Spleen (tissue), 11 donors: ENCODE measurements around the gene CD68. TPM values are rescaled to one million over a fixed set of nuclear protein-coding genes. Genes with fewer than 3 reads are reported as not detected.

Experiments used
- DNase-seq: peaks from one replicate; pipeline ENCODE4 v3.0.0-alpha.2; 2020
- H3K27ac ChIP-seq, 8 donors: fragments of 200-600 bp; sonication (generic) in 7 of 8; 1 replicate in 4 of 8; 2 replicates in 4 of 8; pipeline versions ENCODE4 v1.5.0 to v1.8.0; 2016 to 2021; ENCODE audit warnings: inconsistent platforms in 4 of 8, mild to moderate bottlenecking in 4 of 8, moderate library complexity in 1 of 8
- H3K27me3 ChIP-seq, 7 donors: fragments of 200-600 bp; sonication (generic) in 6 of 7; replicated peaks in 1 of 7; 1 replicate in 4 of 7; 2 replicates in 3 of 7; pipeline versions ENCODE4 v1.5.0 to v1.8.0; 2016 to 2021; ENCODE audit warnings: inconsistent platforms in 3 of 7, mild to moderate bottlenecking in 1 of 7
- H3K36me3 ChIP-seq, 6 donors: fragments of 200-600 bp; sonication (generic) in 5 of 6; 1 replicate in 4 of 6; 2 replicates in 2 of 6; pipeline versions ENCODE4 v1.5.0 to v1.8.0; 2016 to 2021; ENCODE audit warnings: inconsistent platforms in 2 of 6
- H3K4me1 ChIP-seq, 6 donors: fragments of 200-600 bp; sonication (generic) in 5 of 6; 1 replicate in 3 of 6; 2 replicates in 3 of 6; pipeline versions ENCODE4 v1.5.0 to v1.8.0; 2016 to 2021; ENCODE audit warnings: inconsistent platforms in 3 of 6
- H3K4me3 ChIP-seq, 8 donors: fragments of 200-600 bp; sonication (generic) in 7 of 8; 1 replicate in 4 of 8; 2 replicates in 4 of 8; pipeline versions ENCODE4 v1.5.0 to v1.8.0; 2016 to 2021; ENCODE audit warnings: inconsistent platforms in 4 of 8, mild to moderate bottlenecking in 4 of 8, moderate library complexity in 2 of 8
- H3K9me3 ChIP-seq, 8 donors: fragments of 200-600 bp; sonication (generic) in 7 of 8; 1 replicate in 4 of 8; 2 replicates in 4 of 8; pipeline versions ENCODE4 v1.5.0 to v1.8.0; 2016 to 2021; ENCODE audit warnings: inconsistent platforms in 4 of 8
- CTCF ChIP-seq, 11 experiments: fragments of 200-600 bp in 7 of 11; fragments of 450-650 bp in 4 of 11; sonication (generic) in 4 of 11; IDR thresholded peaks in 8 of 11; conservative IDR thresholded peaks in 3 of 11; 1 replicate in 7 of 11; 2 replicates in 4 of 11; pipeline versions ENCODE4 v1.4.0 to v1.8.0; 2016 to 2021; ENCODE audit warnings: antibody characterized with exemption in 11 of 11, inconsistent platforms in 4 of 11, mild to moderate bottlenecking in 1 of 11
- POLR2A ChIP-seq, 3 donors: fragments of 450-650 bp; IDR thresholded peaks; one replicate each; pipeline ENCODE4 v1.5.1; 2017; ENCODE audit warnings: antibody characterized with exemption in 3 of 3, mild to moderate bottlenecking in 1 of 3
- POLR2AphosphoS5 ChIP-seq, 3 donors: sonication (generic); formaldehyde crosslinking; IDR thresholded peaks; one replicate each; pipeline ENCODE4 v1.5.1; 2017; ENCODE audit warnings: antibody characterized with exemption in 3 of 3
- WGBS, 5 donors: extraction: QIAGEN DNeasy Blood & Tissue Kit in 3 of 5; methylation state at CpG; one replicate each; pipeline versions ENCODE4 v1.1.5 to v1.1.7; 2013 to 2018; 5-methylcytosine and 5-hydroxymethylcytosine counted together
- intact Hi-C: fragments of 100-400 bp; cut with DNase I; formaldehyde crosslinking; loops from one replicate; pipeline ENCODE4 v1.15.0; 2023; ENCODE audit warnings: low total_unique reads
- polyA plus RNA-seq, 3 donors: library from polyadenylated mRNA; stranded (reverse); fragments of 200-250 nt; gene quantifications; one replicate each; pipeline ENCODE4 v1.2.1, GENCODE V29; 2013
- total RNA-seq, 7 donors: library from RNA; depleted of rRNA in 3 of 7; stranded (reverse); fragments of >200 nt in 3 of 7; fragmentation: NEBNext Ultra II Directional in 4 of 7; extraction: Animal tissue kit (Norgen Biotek cat#: 25700) in 4 of 7; gene quantifications; one replicate each; pipeline versions ENCODE4 v1.1.0 to v1.2.1, GENCODE V29; 2016 to 2021
- donor health status: healthy with polysubstance abuse.
- donor health status: DM: no; HTN: no; CAD: no; lungs with moderate emphysema.
- donor health status: DM: no; HTN: no; CAD: no.
- donor health status: Bipolar disorder and iron deficiency.
- donor health status: healthy.
- donor health status: DM: no; HTN: no; CAD: no.
- donor health status: DM: yes; HTN: yes; CAD: no.

The CD68 gene
- total and polyA plus RNA-seq, 10 donors, result 52.5 to 387 (median 223) TPM

- peak overlapping the region in 7 of 8 donors; percentile 75 to 98 (median 96) for H3K4me3 ChIP-seq
Observed at GRCh38 chr17:7560172-7561027, 19.0 kb upstream of the CD68 start.

GRCh38 chr17:7561028-7561575 lies 18.3 kb upstream of the CD68 start:
- Histone ChIP-seq H3K4me1 (peaks cover 43 to 89% (median 72%) of the 10 kb centered on the region in 6 donors), H3K9me3 (no peaks in the 10 kb centered on the region), H3K27me3 (no peaks in the 10 kb centered on the region), H3K4me3 (peak overlapping the region; percentile 75 to 98 (median 95)), H3K36me3 (peaks cover 5 to 51% (median 29%) of the 10 kb centered on the region in 6 donors), H3K27ac (peak overlapping the region; percentile 86 to 98 (median 94))
- TF ChIP-seq POLR2AphosphoS5 (IDR thresholded peaks at IDR 0.05), result peak in 1 of 3 donors; percentile 51
- peak; percentile 75 to 96 (median 86) for TF ChIP-seq CTCF (IDR thresholded peaks at IDR 0.05 in 8 of 11, conservative IDR thresholded peaks at IDR 0.05 in 3 of 11)
- no peak for TF ChIP-seq POLR2A (IDR thresholded peaks at IDR 0.05)
- peak; percentile 96 for DNase-seq
- intact Hi-C loops, result loop anchor here (5.0 kb wide), 2 partner anchors 44 to 124 kb away; partner anchors contain the start of genes FGF11 and TMEM102
- 0 to 1% (median 1%) methylated on average over 32 of the region's 32 CpGs for WGBS, 5 donors

More at GRCh38 chr17:7560172-7561027, 19.0 kb upstream of the CD68 start:
- no peak for DNase-seq
- intact Hi-C loops, result loop anchor here (5.0 kb wide), 2 partner anchors 43 to 123 kb away; partner anchors contain the start of genes FGF11 and TMEM102
- Histone ChIP-seq H3K27me3 (no peaks in the 10 kb centered on the region), H3K4me1 (peaks cover 43 to 95% (median 70%) of the 10 kb centered on the region in 6 donors), H3K27ac (peak overlapping the region; percentile 86 to 98 (median 94)), H3K36me3 (peaks cover 2 to 44% (median 22%) of the 10 kb centered on the region in 6 donors), H3K9me3 (no peaks in the 10 kb centered on the region)
- 33 to 49% (median 37%) methylated on average over 22 of the region's 22 CpGs for WGBS, 5 donors
- TF ChIP-seq CTCF (IDR thresholded peaks at IDR 0.05 in 8 of 11, conservative IDR thresholded peaks at IDR 0.05 in 3 of 11) (peak in 9 of 11 experiments; percentile 44 to 71 (median 56)), POLR2A (IDR thresholded peaks at IDR 0.05) (no peak), POLR2AphosphoS5 (IDR thresholded peaks at IDR 0.05) (peak in 1 of 3 donors; percentile 38)

GRCh38 chr17:7561589-7562207 lies 17.7 kb upstream of the CD68 start, which contains the start of gene SENP3:
TSS of gene SENP3 (plus strand) at chr17:7561919. CDS start at chr17:7563077, 1,158 bp downstream.
- DNase-seq, result peak; percentile 98
- intact Hi-C loops, result loop anchor here (5.0 kb wide), 2 partner anchors 44 to 124 kb away; partner anchors contain the start of genes FGF11 and TMEM102
- H3K9me3 ChIP-seq, result no peaks in the 10 kb centered on the region
- peak within 1 kb of the TSS; percentile 86 to 98 (median 94) for H3K27ac ChIP-seq
- TF ChIP-seq CTCF (IDR thresholded peaks at IDR 0.05 in 8 of 11, conservative IDR thresholded peaks at IDR 0.05 in 3 of 11) (peak in 1 of 11 experiments; percentile 3), POLR2A (IDR thresholded peaks at IDR 0.05) (peak in 2 of 3 donors; percentile 32 to 40), POLR2AphosphoS5 (IDR thresholded peaks at IDR 0.05) (peak; percentile 87 to 92 (median 90))
- WGBS, 5 donors, result 0 to 1% (median 0%) methylated on average over 37 to 82 of the region's 82 CpGs
- H3K4me1 ChIP-seq, result peaks cover 43 to 83% (median 72%) of the 10 kb centered on the region in 6 donors
- peak within 1 kb of the TSS; percentile 75 to 98 (median 95) for H3K4me3 ChIP-seq
- H3K27me3 ChIP-seq, result no peaks in the 10 kb centered on the region
- peaks cover 5 to 53% (median 31%) of the 10 kb centered on the region in 6 donors for H3K36me3 ChIP-seq
